ENCODE results near the gene RER1. TPM values are rescaled to one million over a fixed set of nuclear protein-coding genes. Genes with fewer than 3 reads are reported as not detected.

The RER1 gene
- total and polyA plus RNA-seq, 12 donors = 55.5 to 107 (median 77.3) TPM

GRCh38 chr1:2350501-2350900 lies 41.1 kb upstream of the RER1 start:
- DNase-seq = peak in 1 of 2 donors; percentile 7
- WGBS, 2 donors = 89 to 91% methylated on average over 10 of the region's 10 CpGs

GRCh38 chr1:2350911-2351655 lies 40.6 kb upstream of the RER1 start:
- DNase-seq = peak in 1 of 2 donors; percentile 4
- peaks cover 0 to 12% (median 7%) of the 10 kb centered on the region in 9 donors for H3K4me1 ChIP-seq
- intact Hi-C loops (cut with DNase I) = no loop called here
- TF ChIP-seq CTCF (IDR thresholded peaks at IDR 0.05) = no peak
- H3K4me3 ChIP-seq = no peak overlapping the region
- H3K27me3 ChIP-seq = no peaks in the 10 kb centered on the region
- ATAC-seq = no peak
- H3K27ac ChIP-seq = no peak overlapping the region
- 86 to 92% methylated on average over 31 of the region's 31 CpGs for WGBS, 2 donors
- H3K9me3 ChIP-seq = no peaks in the 10 kb centered on the region
- H3K36me3 ChIP-seq = no peaks in the 10 kb centered on the region

More at GRCh38 chr1:2350501-2350900, 41.1 kb upstream of the RER1 start:
- no peak for TF ChIP-seq CTCF (IDR thresholded peaks at IDR 0.05)
- no peaks in the 10 kb centered on the region for H3K9me3 ChIP-seq
- no peak overlapping the region for H3K27ac ChIP-seq
- intact Hi-C loops (cut with DNase I) = no loop called here
- ATAC-seq = no peak
- no peaks in the 10 kb centered on the region for H3K36me3 ChIP-seq
- no peaks in the 10 kb centered on the region for H3K27me3 ChIP-seq
- no peak overlapping the region for H3K4me3 ChIP-seq
- peaks cover 0 to 12% (median 7%) of the 10 kb centered on the region in 9 donors for H3K4me1 ChIP-seq

- Histone ChIP-seq H3K4me3 (no peak overlapping the region), H3K4me1 (peaks cover 0 to 12% (median 7%) of the 10 kb centered on the region in 9 donors), H3K27ac (no peak overlapping the region), H3K9me3 (no peaks in the 10 kb centered on the region), H3K27me3 (no peaks in the 10 kb centered on the region), H3K36me3 (no peaks in the 10 kb centered on the region)
- no peak for TF ChIP-seq CTCF (IDR thresholded peaks at IDR 0.05)
- DNase-seq = peak in 1 of 2 donors; percentile 0
- no peak for ATAC-seq
- WGBS, 2 donors = 91 to 95% methylated on average over 8 of the region's 8 CpGs
- intact Hi-C loops (cut with DNase I) = no loop called here
Measured at GRCh38 chr1:2351723-2352122, 39.9 kb upstream of the RER1 start.

GRCh38 chr1:2352341-2352896 lies 39.2 kb upstream of the RER1 start:
- Histone ChIP-seq H3K27ac (peak overlapping the region in 2 of 10 donors; percentile 50 to 60), H3K9me3 (no peaks in the 10 kb centered on the region), H3K27me3 (no peaks in the 10 kb centered on the region), H3K4me3 (no peak overlapping the region), H3K36me3 (no peaks in the 10 kb centered on the region), H3K4me1 (peaks cover 0 to 12% (median 7%) of the 10 kb centered on the region in 9 donors)
- ATAC-seq (no peak), DNase-seq (peak in 1 of 2 donors; percentile 6)
- WGBS, 2 donors = 94 to 96% methylated on average over 11 of the region's 11 CpGs
- TF ChIP-seq CTCF (IDR thresholded peaks at IDR 0.05) = no peak
- intact Hi-C loops (cut with DNase I) = no loop called here

Measured in heart right ventricle (tissue), 16 donors.